Lung (tissue), 12 donors: ENCODE measurements around the gene GIGYF2. TPM values are rescaled to one million over a fixed set of nuclear protein-coding genes. Genes with fewer than 3 reads are reported as not detected.

Experiments used
- ATAC-seq: fragments of 200-7000 bp; cut with Tn5 transposase; one replicate; pipeline ENCODE4 v1.9.1; 2020; ENCODE audit warnings: moderate number of reproducible peaks; ENCODE audit not compliant: insufficient read depth, low FRiP score
- DNase-seq, 3 donors: peaks; one replicate each; pipeline ENCODE4 v3.0.0-alpha.2; 2013 to 2017
- H3K27ac ChIP-seq, 2 donors: one replicate each; pipeline ENCODE4 v1.5.1; 2013; ENCODE audit warnings: mild to moderate bottlenecking in 2 of 2, moderate library complexity in 2 of 2, control low read depth in 1 of 2, inconsistent platforms in 1 of 2, low read depth in 1 of 2, low read length in 1 of 2
- H3K27me3 ChIP-seq, 3 donors: one replicate each; pipeline ENCODE4 v1.5.1; 2013; ENCODE audit warnings: low read length in 2 of 3; ENCODE audit not compliant: control insufficient read depth in 3 of 3, insufficient read depth in 3 of 3
- H3K36me3 ChIP-seq, 4 donors: one replicate each; pipeline ENCODE4 v1.5.1; 2013; ENCODE audit warnings: low read length in 4 of 4, mild to moderate bottlenecking in 1 of 4, moderate library complexity in 1 of 4; ENCODE audit not compliant: control insufficient read depth in 4 of 4, insufficient read depth in 4 of 4
- H3K4me1 ChIP-seq, 5 donors: one replicate each; pipeline ENCODE4 v1.5.1; 2013; ENCODE audit warnings: low read length in 5 of 5, mild to moderate bottlenecking in 2 of 5, moderate library complexity in 1 of 5; ENCODE audit not compliant: control insufficient read depth in 5 of 5, insufficient read depth in 5 of 5
- H3K4me3 ChIP-seq: one replicate; pipeline ENCODE4 v1.5.1; 2013; ENCODE audit warnings: mild to moderate bottlenecking, control low read depth, moderate library complexity
- H3K9ac ChIP-seq, 2 donors: one replicate each; pipeline ENCODE4 v1.5.1; 2013; ENCODE audit warnings: low read length in 2 of 2, control low read depth in 1 of 2; ENCODE audit not compliant: insufficient read depth in 1 of 2
- H3K9me3 ChIP-seq, 4 donors: one replicate each; pipeline ENCODE4 v1.5.1; 2013; ENCODE audit warnings: low read length in 3 of 4, mild to moderate bottlenecking in 1 of 4, moderate library complexity in 1 of 4; ENCODE audit not compliant: control insufficient read depth in 4 of 4, insufficient read depth in 3 of 4
- CTCF ChIP-seq: IDR thresholded peaks from 2 replicates; pipeline ENCODE4 v1.5.1; 2012; ENCODE audit warnings: mild to moderate bottlenecking; ENCODE audit errors: control extremely low read depth, extremely low read depth
- WGBS, 2 donors: extraction: QIAGEN DNeasy Blood & Tissue Kit; methylation state at CpG; one replicate each; pipeline ENCODE4 v1.1.7; 2013; 5-methylcytosine and 5-hydroxymethylcytosine counted together
- polyA plus RNA-seq, 2 donors: library from polyadenylated mRNA; stranded (reverse); fragments of 200-250 nt; gene quantifications; one replicate each; pipeline ENCODE4 v1.2.1, GENCODE V29; 2013
- total RNA-seq, 2 donors: library from RNA; depleted of rRNA in 1 of 2; stranded (reverse); fragments of >200 nt in 1 of 2; gene quantifications; one replicate each; pipeline ENCODE4 v1.2.1, GENCODE V29; 2014 to 2021
- donor health status: control.
- donor health status: control.
- donor health status: Bipolar disorder and iron deficiency.
- donor health status: healthy.
- donor health status: DM: yes; HTN: yes; CAD: no.

The GIGYF2 gene
- total and polyA plus RNA-seq, 4 donors: 15.9 to 145 (median 37.3) TPM

GRCh38 chr2:232662486-232663260 lies 34.5 kb upstream of the GIGYF2 start:
- Histone ChIP-seq H3K27ac (no peak overlapping the region), H3K36me3 (no peaks in the 10 kb centered on the region), H3K4me1 (peaks cover 0 to 4% (median 0%) of the 10 kb centered on the region in 5 donors), H3K9ac (no peak overlapping the region), H3K27me3 (no peaks in the 10 kb centered on the region), H3K9me3 (peaks cover 0 to 2% (median 0%) of the 10 kb centered on the region in 4 donors), H3K4me3 (no peak overlapping the region)
- DNase-seq (no peak), ATAC-seq (no peak)
- TF ChIP-seq CTCF: no peak
- WGBS, 2 donors: 91 to 98% methylated on average over 16 of the region's 16 CpGs

- Histone ChIP-seq H3K4me1 (no peaks in the 10 kb centered on the region), H3K9me3 (peaks cover 0 to 2% (median 0%) of the 10 kb centered on the region in 4 donors), H3K4me3 (no peak overlapping the region), H3K9ac (no peak overlapping the region), H3K27me3 (no peaks in the 10 kb centered on the region), H3K36me3 (no peaks in the 10 kb centered on the region), H3K27ac (no peak overlapping the region)
- no peak for ATAC-seq
- TF ChIP-seq CTCF: no peak
- 78 to 93% methylated on average over 7 of the region's 7 CpGs for WGBS, 2 donors
- DNase-seq: no peak
Observed at GRCh38 chr2:232666051-232666805, 30.9 kb upstream of the GIGYF2 start.

GRCh38 chr2:232667989-232668583 lies 29.0 kb upstream of the GIGYF2 start:
- WGBS, 2 donors: 83 to 88% methylated on average over 10 of the region's 10 CpGs
- no peak for ATAC-seq
- Histone ChIP-seq H3K27me3 (no peaks in the 10 kb centered on the region), H3K9ac (no peak overlapping the region), H3K9me3 (peaks cover 0 to 2% (median 0%) of the 10 kb centered on the region in 4 donors), H3K4me1 (peaks cover 0 to 5% (median 0%) of the 10 kb centered on the region in 5 donors), H3K36me3 (no peaks in the 10 kb centered on the region), H3K4me3 (no peak overlapping the region), H3K27ac (no peak overlapping the region)
- TF ChIP-seq CTCF: no peak
- no peak for DNase-seq
